AG04449 (cell line): ENCODE results near the gene CSTF2T.

Experiments
- CTCF ChIA-PET: fragments of 350-600 bp; formaldehyde crosslinking; extraction: SDS; loops from one replicate; lab custom pipeline; 2021; ENCODE audit warnings: antibody characterized with exemption; lab: Yijun Ruan, JAX
- POLR2A ChIA-PET: fragments of 400-600, 350-600 bp; formaldehyde crosslinking; extraction: SDS; loops from one replicate; lab custom pipeline; 2020; ENCODE audit warnings: antibody characterized with exemption, inconsistent platforms; lab: Yijun Ruan, JAX
- DNase-seq: peaks from one replicate; pipeline ENCODE4 v3.0.0-alpha.2; 2010; ENCODE audit warnings: low read depth, low spot score
- H3K4me3 ChIP-seq: 2 replicates; pipeline ENCODE4 v1.5.1; 2011; ENCODE audit warnings: low read depth, mild to moderate bottlenecking, control low read depth, low read length
- CTCF ChIP-seq: IDR thresholded peaks from one replicate; pipeline ENCODE4 v1.5.1; 2011; ENCODE audit warnings: mild to moderate bottlenecking, moderate library complexity, low read length, control low read depth, inconsistent platforms; ENCODE audit not compliant: insufficient read depth; ENCODE audit errors: missing control alignments

CSTF2T gene

GRCh38 chr10:51709324-51709972, 10.1 kb upstream of the CSTF2T start:
- no peak for TF ChIP-seq CTCF
- H3K4me3 ChIP-seq = no peak overlapping the region
- ChIA-PET CTCF (interaction anchor here (0.7 kb wide), 1 partner anchor 251 kb away, joined by 3 read pairs; no protein-coding TSS in a partner anchor), POLR2A (no interaction called here)
- no peak for DNase-seq

DNA sequence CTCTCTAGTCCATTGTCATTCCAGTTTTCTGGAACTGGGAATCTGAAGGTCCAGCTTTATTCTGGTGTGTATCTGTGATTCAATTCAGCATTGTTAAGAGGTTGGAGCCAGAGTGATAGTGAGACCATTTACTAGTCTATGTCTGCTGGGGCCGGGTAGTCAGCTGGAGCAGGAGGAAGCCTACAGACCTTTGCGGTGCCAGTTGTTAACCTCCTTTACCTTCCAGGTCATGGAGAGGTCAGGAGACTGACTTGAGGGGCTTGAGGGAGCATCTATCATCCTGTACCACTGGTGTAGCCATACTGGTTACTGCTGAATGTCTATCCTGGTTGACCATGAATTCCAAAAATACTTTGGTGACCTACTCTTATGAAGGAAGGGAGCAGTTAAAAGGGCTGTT, 9.2 kb upstream of the CSTF2T start:
- POLR2A ChIA-PET = no interaction called here
- no peak overlapping the region for H3K4me3 ChIP-seq
- TF ChIP-seq CTCF = no peak
- no peak for DNase-seq
- CTCF ChIA-PET = interaction anchor here (0.7 kb wide), 1 partner anchor 252 kb away, joined by 3 read pairs; no protein-coding TSS in a partner anchor

- ChIA-PET CTCF (no interaction called here), POLR2A (no interaction called here)
- no peak for DNase-seq
- no peak overlapping the region for H3K4me3 ChIP-seq
- TF ChIP-seq CTCF = no peak
Observed at GRCh38 chr10:51707821-51708424, 8.5 kb upstream of the CSTF2T start.

GRCh38 chr10:51707392-51707791, 8.0 kb upstream of the CSTF2T start:
- POLR2A ChIA-PET = no interaction called here
- CTCF ChIA-PET = interaction anchor here (0.6 kb wide), 1 partner anchor 31 kb away, joined by 3 read pairs; no protein-coding TSS in a partner anchor
- DNase-seq = no peak
- TF ChIP-seq CTCF = no peak
- H3K4me3 ChIP-seq = no peak overlapping the region

DNA sequence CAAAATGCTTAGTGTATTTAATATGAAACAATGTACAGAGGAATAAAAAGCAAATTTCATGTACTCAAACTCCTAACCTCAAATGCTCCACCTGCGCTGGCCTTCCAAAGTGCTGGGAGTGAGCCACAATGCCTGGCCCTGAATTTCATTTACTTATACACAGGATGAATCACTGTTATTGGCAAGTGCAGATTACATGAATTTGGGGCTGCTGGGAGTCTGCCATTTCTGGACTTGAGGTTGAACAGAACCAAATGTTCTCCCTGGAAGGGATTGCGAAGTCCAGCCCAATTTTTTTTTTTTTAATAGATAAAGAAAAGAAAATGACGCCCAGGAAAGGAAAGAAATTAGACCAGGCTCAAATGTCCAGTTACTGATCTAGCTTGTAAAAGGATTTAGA, 6.8 kb upstream of the CSTF2T start:
- ChIA-PET POLR2A (no interaction called here), CTCF (no interaction called here)
- no peak for TF ChIP-seq CTCF
- H3K4me3 ChIP-seq = no peak overlapping the region
- DNase-seq = no peak

DNA sequence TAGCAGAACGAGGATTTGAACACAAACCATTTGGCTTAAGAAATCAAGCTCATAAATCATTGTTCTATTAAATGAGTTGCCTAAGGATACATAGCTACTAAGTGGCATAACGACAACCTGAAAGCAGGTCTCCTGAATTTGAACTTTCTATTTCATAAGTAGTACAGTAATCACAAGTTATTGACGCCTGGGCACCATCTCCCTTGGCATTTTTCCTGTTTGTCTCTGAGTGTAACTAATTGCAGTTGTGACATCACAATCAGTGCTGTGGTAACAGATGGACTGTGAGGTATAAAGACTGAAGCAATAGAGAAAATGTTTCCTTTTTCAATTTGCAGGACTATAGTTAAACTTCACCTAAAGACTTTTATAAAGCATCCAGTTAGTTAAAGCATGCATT, 6.4 kb upstream of the CSTF2T start:
- POLR2A ChIA-PET = no interaction called here
- H3K4me3 ChIP-seq = no peak overlapping the region
- DNase-seq = no peak
- CTCF ChIA-PET = no interaction called here
- no peak for TF ChIP-seq CTCF
